ENCODE measurements around the gene EYA4. TPM values are rescaled to one million over a fixed set of nuclear protein-coding genes. Genes with fewer than 3 reads are reported as not detected.

Gene EYA4
- total RNA-seq, 1 donor from 2014 or later = 1.6 TPM

- H3K9me3 Mint-ChIP-seq (ENCODE audit: unreplicated experiment) = no peaks in the 10 kb centered on the region
- peaks cover 6% of the 10 kb centered on the region for H3K4me1 Mint-ChIP-seq (ENCODE audit: low read depth, unreplicated experiment)
- Histone ChIP-seq H3K4me3 (ENCODE audit: insufficient read depth, low read depth, low read length) (no peak overlapping the region), H4K20me1 (ENCODE audit: insufficient read depth, low read length) (no peaks in the 10 kb centered on the region), H3K9me3 (ENCODE audit: insufficient read depth, low read depth, low read length) (no peaks in the 10 kb centered on the region), H3K4me1 (ENCODE audit: insufficient read depth, low read length) (no peaks in the 10 kb centered on the region), H3K36me3 (ENCODE audit: insufficient read depth, low read length) (no peaks in the 10 kb centered on the region), H2AFZ (ENCODE audit: low read depth, low read length) (no peak overlapping the region), H3K27me3 (ENCODE audit: insufficient read depth, low read length) (no peaks in the 10 kb centered on the region), H3K27ac (ENCODE audit: low read depth, low read length) (no peak overlapping the region), H3K79me2 (ENCODE audit: insufficient read depth, low read length) (no peaks in the 10 kb centered on the region), H3K4me2 (ENCODE audit: low read length) (no peak overlapping the region), H3K9ac (ENCODE audit: low read length) (no peak overlapping the region)
- H3K4me3 Mint-ChIP-seq (ENCODE audit: unreplicated experiment) = no peak overlapping the region
- DNase-seq (ENCODE audit: low read depth) = no peak
- no peaks in the 10 kb centered on the region for H3K27me3 Mint-ChIP-seq (ENCODE audit: low read depth, unreplicated experiment)
- TF ChIP-seq, protein P1, sequence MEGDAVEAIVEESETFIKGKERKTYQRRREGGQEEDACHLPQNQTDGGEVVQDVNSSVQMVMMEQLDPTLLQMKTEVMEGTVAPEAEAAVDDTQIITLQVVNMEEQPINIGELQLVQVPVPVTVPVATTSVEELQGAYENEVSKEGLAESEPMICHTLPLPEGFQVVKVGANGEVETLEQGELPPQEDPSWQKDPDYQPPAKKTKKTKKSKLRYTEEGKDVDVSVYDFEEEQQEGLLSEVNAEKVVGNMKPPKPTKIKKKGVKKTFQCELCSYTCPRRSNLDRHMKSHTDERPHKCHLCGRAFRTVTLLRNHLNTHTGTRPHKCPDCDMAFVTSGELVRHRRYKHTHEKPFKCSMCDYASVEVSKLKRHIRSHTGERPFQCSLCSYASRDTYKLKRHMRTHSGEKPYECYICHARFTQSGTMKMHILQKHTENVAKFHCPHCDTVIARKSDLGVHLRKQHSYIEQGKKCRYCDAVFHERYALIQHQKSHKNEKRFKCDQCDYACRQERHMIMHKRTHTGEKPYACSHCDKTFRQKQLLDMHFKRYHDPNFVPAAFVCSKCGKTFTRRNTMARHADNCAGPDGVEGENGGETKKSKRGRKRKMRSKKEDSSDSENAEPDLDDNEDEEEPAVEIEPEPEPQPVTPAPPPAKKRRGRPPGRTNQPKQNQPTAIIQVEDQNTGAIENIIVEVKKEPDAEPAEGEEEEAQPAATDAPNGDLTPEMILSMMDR (IDR thresholded peaks at IDR 0.05; ENCODE audit: insufficient read depth, low read depth, low read length) = no peak
- TF ChIP-seq EZH2 (IDR thresholded peaks at IDR 0.05; ENCODE audit: insufficient read depth, low read length) = no peak
- no peaks in the 10 kb centered on the region for H3K36me3 Mint-ChIP-seq (ENCODE audit: low read depth, unreplicated experiment)
- FAIRE-seq = no peak
- H3K27ac Mint-ChIP-seq (ENCODE audit: unreplicated experiment) = no peak overlapping the region
Measured at GRCh38 chr6:133315811-133316210, 74.7 kb downstream of the EYA4 start.

DNA sequence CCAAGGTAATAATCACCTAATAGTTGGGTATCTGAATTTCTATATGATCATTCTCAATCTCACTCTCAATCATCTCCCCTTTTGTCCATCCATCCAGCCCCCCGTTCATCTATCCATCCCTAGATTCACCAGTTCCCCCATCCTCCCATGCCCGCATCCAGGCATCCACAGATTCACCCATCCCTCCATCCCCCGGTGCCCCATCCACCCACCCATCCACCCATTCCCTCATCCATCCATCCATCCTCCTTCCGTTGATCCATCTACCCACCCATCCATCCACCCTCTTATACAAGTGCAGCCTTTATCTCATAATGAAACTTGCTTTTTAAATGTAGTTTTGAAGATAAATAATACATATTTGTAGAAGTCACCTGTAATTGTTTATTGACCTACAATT lies 76.5 kb downstream of the EYA4 start:
- no peaks in the 10 kb centered on the region for H3K9me3 ChIP-seq (ENCODE audit: insufficient read depth, low read depth, low read length)
- no peaks in the 10 kb centered on the region for H3K36me3 ChIP-seq (ENCODE audit: insufficient read depth, low read length)
- Mint-ChIP-seq H3K9me3 (ENCODE audit: unreplicated experiment) (no peaks in the 10 kb centered on the region), H3K4me1 (ENCODE audit: low read depth, unreplicated experiment) (peaks cover 6% of the 10 kb centered on the region), H3K4me3 (ENCODE audit: unreplicated experiment) (no peak overlapping the region), H3K27me3 (ENCODE audit: low read depth, unreplicated experiment) (no peaks in the 10 kb centered on the region), H3K27ac (ENCODE audit: unreplicated experiment) (no peak overlapping the region), H3K36me3 (ENCODE audit: low read depth, unreplicated experiment) (no peaks in the 10 kb centered on the region)
- H3K9ac ChIP-seq (ENCODE audit: low read length) = no peak overlapping the region
- TF ChIP-seq, protein P1 (IDR thresholded peaks at IDR 0.05; ENCODE audit: insufficient read depth, low read depth, low read length) = no peak
- TF ChIP-seq EZH2 (IDR thresholded peaks at IDR 0.05; ENCODE audit: insufficient read depth, low read length) = no peak
- no peak overlapping the region for H3K4me3 ChIP-seq (ENCODE audit: insufficient read depth, low read depth, low read length)
- no peak overlapping the region for H3K4me2 ChIP-seq (ENCODE audit: low read length)
- H3K79me2 ChIP-seq (ENCODE audit: insufficient read depth, low read length) = no peaks in the 10 kb centered on the region
- DNase-seq (ENCODE audit: low read depth) (no peak), FAIRE-seq (no peak)
- H3K27ac ChIP-seq (ENCODE audit: low read depth, low read length) = no peak overlapping the region
- no peaks in the 10 kb centered on the region for H4K20me1 ChIP-seq (ENCODE audit: insufficient read depth, low read length)
- H3K27me3 ChIP-seq (ENCODE audit: insufficient read depth, low read length) = no peaks in the 10 kb centered on the region
- H2AFZ ChIP-seq (ENCODE audit: low read depth, low read length) = no peak overlapping the region
- H3K4me1 ChIP-seq (ENCODE audit: insufficient read depth, low read length) = no peaks in the 10 kb centered on the region

GRCh38 chr6:133326584-133326983 lies 85.4 kb downstream of the EYA4 start:
- TF ChIP-seq EZH2 (IDR thresholded peaks at IDR 0.05; ENCODE audit: insufficient read depth, low read length) = no peak
- TF ChIP-seq, protein P1 (IDR thresholded peaks at IDR 0.05; ENCODE audit: insufficient read depth, low read depth, low read length) = no peak
- Histone ChIP-seq H3K4me1 (ENCODE audit: insufficient read depth, low read length) (no peaks in the 10 kb centered on the region), H3K27ac (ENCODE audit: low read depth, low read length) (no peak overlapping the region), H2AFZ (ENCODE audit: low read depth, low read length) (no peak overlapping the region), H3K36me3 (ENCODE audit: insufficient read depth, low read length) (no peaks in the 10 kb centered on the region), H3K9ac (ENCODE audit: low read length) (no peak overlapping the region), H3K4me3 (ENCODE audit: insufficient read depth, low read depth, low read length) (no peak overlapping the region), H3K9me3 (ENCODE audit: insufficient read depth, low read depth, low read length) (no peaks in the 10 kb centered on the region), H4K20me1 (ENCODE audit: insufficient read depth, low read length) (no peaks in the 10 kb centered on the region), H3K4me2 (ENCODE audit: low read length) (no peak overlapping the region), H3K79me2 (ENCODE audit: insufficient read depth, low read length) (no peaks in the 10 kb centered on the region), H3K27me3 (ENCODE audit: insufficient read depth, low read length) (no peaks in the 10 kb centered on the region)
- DNase-seq (ENCODE audit: low read depth) (no peak), FAIRE-seq (no peak)
- Mint-ChIP-seq H3K36me3 (ENCODE audit: low read depth, unreplicated experiment) (no peaks in the 10 kb centered on the region), H3K27me3 (ENCODE audit: low read depth, unreplicated experiment) (no peaks in the 10 kb centered on the region), H3K9me3 (ENCODE audit: unreplicated experiment) (no peaks in the 10 kb centered on the region), H3K27ac (ENCODE audit: unreplicated experiment) (no peak overlapping the region), H3K4me3 (ENCODE audit: unreplicated experiment) (no peak overlapping the region), H3K4me1 (ENCODE audit: low read depth, unreplicated experiment) (no peaks in the 10 kb centered on the region)
